GM21786 (cell line): Measurements from ENCODE around the gene MYOCD.

Experiments
- ATAC-seq: cut with Tn5 transposase; IDR thresholded peaks from one replicate; pipeline ENCODE4 v1.9.1; 2021; ENCODE audit not compliant: unreplicated experiment

The MYOCD gene

DNA sequence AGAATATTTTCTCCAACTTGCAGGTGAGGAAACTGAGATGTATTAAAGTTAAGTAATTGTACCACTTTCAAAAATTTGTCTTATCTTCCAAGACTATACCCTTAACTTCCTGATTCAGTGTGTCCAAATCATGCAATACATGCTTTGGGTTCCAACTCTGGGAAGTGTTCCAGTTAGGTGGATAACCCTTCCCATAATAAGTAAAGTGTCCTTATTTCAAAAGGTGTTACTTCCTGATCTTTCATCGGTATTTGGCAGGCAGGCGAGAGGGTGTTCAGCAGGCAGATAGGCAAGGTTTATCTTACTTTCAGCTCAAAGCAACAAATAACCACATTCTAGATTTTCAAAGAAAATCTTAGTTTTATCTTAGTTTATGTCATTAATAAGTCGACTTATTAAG, 77.4 kb downstream of the MYOCD start:
- ATAC-seq = no peak

DNA sequence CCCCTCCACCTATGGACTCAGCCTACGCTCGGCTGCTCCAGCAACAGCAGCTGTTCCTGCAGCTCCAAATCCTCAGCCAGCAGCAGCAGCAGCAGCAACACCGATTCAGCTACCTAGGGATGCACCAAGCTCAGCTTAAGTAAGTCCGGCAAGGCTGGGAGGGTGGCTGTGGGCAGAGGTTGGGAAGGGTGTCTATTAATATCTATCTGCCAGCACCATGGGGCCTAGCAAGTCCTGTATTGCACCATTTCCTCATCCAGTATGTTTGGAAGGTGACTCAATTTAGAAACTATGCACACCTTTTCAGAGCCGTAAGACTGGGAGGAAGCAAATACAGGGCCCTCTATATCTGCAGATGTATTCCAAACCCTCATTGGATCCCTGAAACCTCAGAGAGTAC, 78.6 kb downstream of the MYOCD start:
- no peak for ATAC-seq

DNA sequence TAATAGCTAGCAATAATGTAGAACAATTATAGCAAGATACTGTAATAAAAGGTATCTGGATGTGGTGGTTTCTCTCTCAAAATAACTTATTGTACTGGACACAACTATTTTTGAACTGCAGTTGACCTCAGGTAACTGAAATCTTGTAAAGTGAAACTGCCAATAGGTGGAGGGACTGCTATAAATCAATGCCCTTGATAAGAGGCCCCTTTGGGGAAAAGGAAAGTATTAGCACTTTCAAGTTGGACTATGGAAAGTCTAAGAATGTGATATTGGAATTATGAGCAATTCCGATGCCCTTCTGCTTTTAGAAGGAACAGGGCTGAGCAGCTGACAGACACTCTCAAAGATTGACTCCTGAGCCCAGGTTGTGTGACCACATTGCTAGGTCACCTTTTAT, 79.1 kb downstream of the MYOCD start:
- no peak for ATAC-seq

DNA sequence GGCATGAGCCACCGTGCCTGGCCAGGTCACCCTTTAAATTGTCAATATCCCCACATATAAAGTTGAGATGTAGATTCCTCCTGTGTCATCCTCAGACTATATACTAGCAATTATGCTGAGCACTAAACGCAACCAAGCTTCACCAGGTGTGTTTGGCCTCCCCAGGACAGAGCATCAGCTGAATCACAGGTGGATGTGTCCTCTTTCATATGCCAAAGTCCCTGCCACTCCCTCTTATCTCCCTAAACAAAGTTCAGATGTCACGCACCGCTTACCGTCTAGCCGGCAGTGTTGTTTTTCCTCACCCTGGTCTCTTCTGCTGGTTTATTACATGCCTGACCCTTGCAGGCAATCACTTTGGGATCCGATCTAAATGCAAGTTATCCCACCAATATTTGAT, 79.8 kb downstream of the MYOCD start:
- ATAC-seq = no peak

- ATAC-seq = no peak
These were observed 91.1 kb downstream of the MYOCD start for GRCh38 chr17:12756786-12757185.

DNA sequence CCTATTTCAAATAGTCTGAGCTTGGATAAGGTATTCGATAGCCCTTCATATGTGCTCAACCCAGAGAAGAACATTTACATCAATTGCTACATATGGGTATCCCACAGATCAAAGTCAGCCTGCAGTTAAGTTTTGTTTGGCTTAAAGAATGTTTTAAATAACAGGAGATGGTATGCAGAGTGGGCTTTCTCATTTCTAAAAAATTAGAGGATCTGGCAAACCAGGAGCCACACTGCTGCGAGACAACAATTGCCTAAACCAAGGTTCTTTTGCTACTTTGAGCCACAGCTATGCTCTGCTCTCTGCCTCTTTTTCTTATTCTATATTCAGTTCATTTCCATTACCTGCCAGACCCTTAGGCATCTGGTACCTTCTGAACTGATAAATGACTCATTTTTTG, 93.4 kb downstream of the MYOCD start:
- no peak for ATAC-seq

- no peak for ATAC-seq
These were observed 99.9 kb downstream of the MYOCD start for GRCh38 chr17:12765548-12765947.

DNA sequence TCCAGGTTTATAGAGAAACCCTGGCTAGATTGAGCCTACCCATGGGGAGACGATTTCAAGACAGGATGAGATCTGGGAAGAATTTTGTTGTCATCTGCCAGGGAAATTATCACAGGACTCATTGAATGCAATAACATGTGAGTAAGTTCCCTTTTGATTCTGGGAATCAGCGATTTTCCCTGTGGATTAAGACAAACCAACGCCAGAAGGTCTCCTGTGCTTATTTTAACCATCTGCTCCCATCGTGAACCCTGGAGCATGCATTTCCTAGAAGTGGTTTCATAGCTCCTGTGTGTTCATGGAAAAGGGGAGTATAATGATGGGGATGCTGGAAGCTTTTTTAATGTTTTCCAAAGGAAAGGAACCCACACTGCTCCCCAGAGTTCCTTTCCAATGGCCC, 102.6 kb downstream of the MYOCD start:
- no peak for ATAC-seq

- ATAC-seq = no peak
These were observed 104.3 kb downstream of the MYOCD start for GRCh38 chr17:12769981-12770380.

GRCh38 chr17:12773153-12773552, 107.5 kb downstream of the MYOCD start:
- ATAC-seq = no peak

- ATAC-seq = peak; percentile 91
These were observed 123.4 kb downstream of the MYOCD start for GRCh38 chr17:12789075-12789480.

DNA sequence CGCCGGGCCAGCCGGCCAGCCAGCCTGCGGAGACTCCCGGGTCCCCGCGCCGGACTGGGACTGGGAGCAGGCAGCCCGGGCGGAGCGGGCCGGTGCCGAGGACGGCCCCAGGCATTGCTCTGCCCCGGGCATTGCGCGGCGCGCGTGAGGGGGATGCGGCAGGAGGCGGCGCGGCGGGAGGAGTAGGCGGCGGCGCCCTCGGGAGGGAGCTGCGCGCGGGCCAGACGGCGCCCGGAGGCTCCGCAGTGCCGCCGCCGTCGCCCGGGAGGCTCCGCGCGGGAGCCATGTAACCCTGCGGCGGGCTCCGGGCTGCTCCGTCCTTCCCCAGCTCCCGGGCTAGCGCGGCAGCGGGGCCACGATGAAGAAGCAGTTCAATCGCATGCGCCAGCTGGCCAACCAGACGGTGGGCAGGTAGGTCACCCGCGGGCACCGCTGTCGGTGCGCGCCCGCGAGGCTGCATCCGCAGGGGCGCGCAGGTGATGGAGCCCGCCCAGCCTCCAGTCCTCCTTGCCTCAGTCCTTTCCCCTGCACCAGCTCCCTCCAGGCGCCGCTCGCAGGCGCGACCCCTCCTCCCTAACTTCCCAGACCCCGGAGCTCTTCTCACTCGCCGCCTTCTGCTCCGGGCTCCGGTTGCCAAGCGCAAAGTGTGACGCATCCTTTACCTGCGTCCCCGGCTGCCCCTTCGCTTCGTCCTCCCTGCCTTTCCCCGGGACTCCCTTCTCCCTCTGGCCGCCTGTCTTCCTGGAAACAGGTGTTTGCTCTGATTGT, 124.0 kb downstream of the MYOCD start, which contains the start of gene ARHGAP44:
TSS of gene ARHGAP44 (plus strand) at position 18 of the 768 bp plus-strand sequence. CDS start at position 359, 341 bp downstream.
- peak; percentile 69 for ATAC-seq

GRCh38 chr17:12790249-12791106, 124.8 kb downstream of the MYOCD start:
- ATAC-seq = no peak

- no peak for ATAC-seq
These were observed 129.3 kb downstream of the MYOCD start for GRCh38 chr17:12794919-12795532.

DNA sequence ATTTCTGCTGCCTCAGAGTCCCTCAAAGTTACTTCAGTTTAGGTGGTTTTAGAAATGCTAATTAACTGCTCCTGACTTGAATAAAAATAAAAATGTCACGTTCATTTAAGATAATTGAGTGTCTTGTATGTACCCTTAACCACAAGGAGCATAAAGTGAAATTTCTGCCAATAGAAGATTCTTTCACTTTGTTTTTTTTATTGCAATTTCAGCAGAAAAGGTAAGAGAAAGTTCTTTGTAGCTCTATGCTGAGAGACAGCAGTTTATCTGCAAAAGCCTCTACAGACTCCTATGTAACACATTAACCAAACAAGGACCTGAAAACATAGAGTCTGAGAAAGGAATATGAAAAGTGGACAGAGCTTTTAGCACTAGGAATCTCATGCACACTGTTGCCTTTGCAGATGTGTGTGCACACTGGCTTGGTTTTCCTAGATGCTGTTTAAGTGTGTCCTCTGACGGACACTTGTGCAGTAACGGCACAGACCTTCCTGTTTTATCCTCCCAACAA, 135.2 kb downstream of the MYOCD start:
- ATAC-seq = no peak

- ATAC-seq = no peak
These were observed 140.9 kb downstream of the MYOCD start for GRCh38 chr17:12806630-12807029.

GRCh38 chr17:12808723-12809122, 143.0 kb downstream of the MYOCD start:
- ATAC-seq = no peak

DNA sequence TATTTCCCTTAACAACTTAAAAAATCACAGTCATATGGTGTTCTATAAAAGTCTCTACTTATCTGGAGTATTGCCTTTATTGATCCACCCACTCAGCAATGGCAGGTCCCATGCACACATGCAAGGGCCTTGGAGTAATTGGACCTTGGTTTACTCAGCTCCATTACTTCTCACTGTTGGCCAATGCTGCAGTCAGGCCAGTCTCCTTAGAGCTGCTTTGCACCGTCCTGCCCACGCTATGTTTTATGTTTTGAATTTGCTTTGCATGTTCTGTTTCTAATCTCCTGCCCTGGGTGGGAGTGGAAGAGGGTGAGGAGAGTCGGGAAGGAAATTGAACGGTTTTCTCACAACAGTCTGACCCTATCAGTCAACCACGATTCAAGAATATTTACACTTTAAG, 147.2 kb downstream of the MYOCD start:
- no peak for ATAC-seq

GRCh38 chr17:12813664-12814063, 148.0 kb downstream of the MYOCD start:
- ATAC-seq = no peak

DNA sequence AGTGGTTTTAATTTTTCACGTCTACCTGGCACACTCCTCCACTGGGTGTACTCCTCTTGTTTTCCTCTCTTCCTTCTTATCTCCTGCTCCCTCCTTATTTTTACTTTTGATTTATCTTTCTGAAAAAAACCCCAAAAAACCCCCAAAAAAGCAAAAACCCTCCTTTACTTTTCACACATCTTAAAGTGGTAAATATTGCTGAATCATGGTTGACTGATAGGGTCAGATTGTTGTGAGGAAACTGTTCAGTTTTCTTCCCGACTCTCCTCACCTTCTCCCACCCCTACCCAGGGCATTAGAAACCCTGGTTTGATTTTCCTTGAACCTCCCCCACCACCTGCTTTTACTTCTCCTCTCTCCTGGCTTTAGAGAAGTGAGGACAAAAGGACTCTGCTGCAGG, 149.0 kb downstream of the MYOCD start:
- ATAC-seq = no peak

DNA sequence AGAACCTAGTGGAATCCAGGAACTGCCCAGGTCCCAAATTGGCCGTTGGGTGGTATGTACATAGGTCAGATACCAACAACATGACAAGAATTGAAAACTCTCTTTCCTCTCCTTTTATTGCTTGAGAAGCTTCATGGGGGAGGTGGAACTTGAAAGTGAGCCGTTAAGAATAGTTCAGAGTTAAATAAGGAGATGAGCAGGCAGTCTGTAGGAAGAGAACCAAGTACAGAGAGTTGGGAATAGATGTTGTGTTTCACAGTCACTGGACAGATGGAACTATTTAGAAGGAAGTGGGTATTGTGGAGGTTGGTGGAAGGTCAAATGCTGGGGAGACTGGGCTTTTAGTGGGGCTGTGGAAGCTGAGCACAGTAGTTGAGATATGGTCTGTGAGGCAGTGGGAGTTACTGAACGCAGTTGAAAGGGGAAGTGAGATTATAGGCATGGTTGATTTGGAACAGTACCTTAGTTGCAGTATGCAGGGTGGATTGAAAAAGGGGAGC, 150.0 kb downstream of the MYOCD start:
- ATAC-seq = peak; percentile 100
